T-helper 2 cell treated with Interferon-gamma antibody and Interleukin-4, amounts not matched to agents 5 μg/mL and 100 μg/mL, for 36 hours (primary cell): ENCODE data around the gene WRAP53.
"Not testable (repeated sequence)": the region's sequence is repeated elsewhere in the genome, so short reads cannot be mapped to it uniquely, and the experiment has no call there.

ENCODE experiments used
- DNase-seq: peaks from one replicate; pipeline ENCODE4 v3.0.0; 2021; ENCODE audit warnings: low spot score
- H3K27ac Mint-ChIP-seq: one replicate; pipeline ENCODE4 v1.8.0; 2021; ENCODE audit warnings: mild to moderate bottlenecking, mixed read lengths
- H3K27me3 Mint-ChIP-seq: one replicate; pipeline ENCODE4 v1.8.0; 2021; ENCODE audit warnings: low read depth, mixed read lengths
- H3K36me3 Mint-ChIP-seq: one replicate; pipeline ENCODE4 v1.8.0; 2021; ENCODE audit warnings: low read depth, mixed read lengths
- H3K4me1 Mint-ChIP-seq: one replicate; pipeline ENCODE4 v1.8.0; 2021; ENCODE audit warnings: low read depth, mixed read lengths
- H3K4me3 Mint-ChIP-seq: one replicate; pipeline ENCODE4 v1.8.0; 2022; ENCODE audit warnings: mild to moderate bottlenecking, moderate library complexity, mixed read lengths
- H3K9me3 Mint-ChIP-seq: one replicate; pipeline ENCODE4 v1.8.0; 2021; ENCODE audit warnings: mixed read lengths

Gene WRAP53

GRCh38 chr17:7687908-7688807 lies at the start of gene WRAP53:
Gene WRAP53 (plus strand): TSS chr17:7688477. CDS start chr17:7688649, 172 bp downstream.
- peak; percentile 96 for DNase-seq
- Mint-ChIP-seq H3K9me3 (no peaks in the 10 kb centered on the region), H3K27ac (peak within 1 kb of the TSS; percentile 98), H3K27me3 (no peaks in the 10 kb centered on the region), H3K36me3 (peaks cover 35% of the 10 kb centered on the region), H3K4me1 (peaks cover 28% of the 10 kb centered on the region), H3K4me3 (peak within 1 kb of the TSS; percentile 96)

GRCh38 chr17:7640783-7641182 lies 47.5 kb upstream of the WRAP53 start:
- no peak overlapping the region for H3K4me3 Mint-ChIP-seq
- no peak overlapping the region for H3K27ac Mint-ChIP-seq
- H3K9me3 Mint-ChIP-seq: no peaks in the 10 kb centered on the region
- peaks cover 8% of the 10 kb centered on the region for H3K4me1 Mint-ChIP-seq
- H3K36me3 Mint-ChIP-seq: no peaks in the 10 kb centered on the region
- DNase-seq: no peak
- H3K27me3 Mint-ChIP-seq: peaks cover 9% of the 10 kb centered on the region

DNA sequence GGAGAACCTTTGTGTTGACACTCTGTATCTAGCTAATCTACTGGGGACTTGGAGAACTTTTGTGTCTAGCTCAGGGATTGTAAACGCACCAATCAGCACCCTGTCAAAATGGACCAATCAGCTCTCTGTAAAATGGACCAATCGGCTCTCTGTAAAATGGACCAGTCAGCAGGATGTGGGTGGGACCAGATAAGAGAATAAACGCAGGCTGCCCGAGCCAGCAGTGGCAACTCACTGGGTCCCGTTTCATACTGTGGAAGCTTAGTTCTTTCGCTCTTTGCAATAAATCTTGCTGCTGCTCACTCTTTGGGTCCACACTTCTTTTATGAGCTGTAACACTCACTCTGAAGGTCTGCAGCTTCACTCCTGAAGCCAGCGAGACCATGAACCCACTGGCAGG lies 46.6 kb upstream of the WRAP53 start:
- H3K36me3 Mint-ChIP-seq, H3K9me3 Mint-ChIP-seq, H3K4me1 Mint-ChIP-seq, H3K27me3 Mint-ChIP-seq: not testable (repeated sequence)
- peak overlapping the region; percentile 73 for H3K4me3 Mint-ChIP-seq
- peak; percentile 14 for DNase-seq
- peak overlapping the region; percentile 49 for H3K27ac Mint-ChIP-seq

DNA sequence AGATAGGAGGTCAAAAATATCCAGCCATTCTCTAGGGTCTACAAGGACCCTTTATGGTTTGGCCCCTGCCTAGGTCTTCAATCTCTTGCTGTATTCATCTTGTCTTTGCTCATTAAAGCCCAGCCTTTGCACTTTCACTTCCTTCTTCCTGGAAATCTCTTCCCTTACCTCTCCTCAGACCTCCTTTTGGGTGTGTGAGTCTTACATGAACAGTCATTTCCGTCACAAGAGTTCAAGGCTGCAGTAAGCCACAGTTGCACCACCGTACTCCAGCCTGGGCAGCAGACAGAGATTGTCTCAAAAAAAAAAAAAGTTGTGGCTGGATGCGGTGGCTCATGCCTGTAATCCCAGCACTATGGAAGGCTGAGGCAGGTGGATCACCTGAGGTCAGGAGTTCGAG lies 43.5 kb upstream of the WRAP53 start:
- H3K4me3 Mint-ChIP-seq: peak overlapping the region; percentile 41
- no peaks in the 10 kb centered on the region for H3K9me3 Mint-ChIP-seq
- peaks cover 15% of the 10 kb centered on the region for H3K27me3 Mint-ChIP-seq
- H3K36me3 Mint-ChIP-seq: no peaks in the 10 kb centered on the region
- peak overlapping the region; percentile 55 for H3K27ac Mint-ChIP-seq
- no peak for DNase-seq
- H3K4me1 Mint-ChIP-seq: peaks cover 9% of the 10 kb centered on the region

GRCh38 chr17:7646457-7646856 lies 41.8 kb upstream of the WRAP53 start:
- Mint-ChIP-seq H3K4me1 (peaks cover 22% of the 10 kb centered on the region), H3K4me3 (no peak overlapping the region), H3K27ac (no peak overlapping the region), H3K9me3 (no peaks in the 10 kb centered on the region), H3K36me3 (no peaks in the 10 kb centered on the region), H3K27me3 (peaks cover 30% of the 10 kb centered on the region)
- DNase-seq: no peak

DNA sequence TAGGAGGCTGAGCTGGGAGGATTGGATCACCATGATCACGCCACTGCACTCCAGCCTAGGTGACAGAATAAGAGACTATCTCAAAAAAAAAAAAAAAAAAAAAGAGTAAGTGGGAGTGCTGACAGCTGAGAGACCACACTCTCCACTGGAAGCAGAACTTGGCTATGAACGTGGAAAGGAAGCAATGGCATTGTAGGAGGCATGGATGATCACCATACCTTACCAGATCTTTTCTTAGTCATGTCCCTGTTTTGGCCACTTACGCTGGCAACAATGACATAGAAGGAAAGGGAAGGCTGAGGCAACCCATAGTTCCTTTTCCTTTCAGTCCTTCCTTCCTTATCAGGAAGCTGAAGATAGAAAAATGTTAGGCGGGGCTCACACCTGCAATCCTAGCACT lies 41.3 kb upstream of the WRAP53 start:
- no peak for DNase-seq
- H3K36me3 Mint-ChIP-seq: no peaks in the 10 kb centered on the region
- peaks cover 33% of the 10 kb centered on the region for H3K27me3 Mint-ChIP-seq
- no peak overlapping the region for H3K27ac Mint-ChIP-seq
- no peaks in the 10 kb centered on the region for H3K9me3 Mint-ChIP-seq
- no peak overlapping the region for H3K4me3 Mint-ChIP-seq
- peaks cover 22% of the 10 kb centered on the region for H3K4me1 Mint-ChIP-seq

DNA sequence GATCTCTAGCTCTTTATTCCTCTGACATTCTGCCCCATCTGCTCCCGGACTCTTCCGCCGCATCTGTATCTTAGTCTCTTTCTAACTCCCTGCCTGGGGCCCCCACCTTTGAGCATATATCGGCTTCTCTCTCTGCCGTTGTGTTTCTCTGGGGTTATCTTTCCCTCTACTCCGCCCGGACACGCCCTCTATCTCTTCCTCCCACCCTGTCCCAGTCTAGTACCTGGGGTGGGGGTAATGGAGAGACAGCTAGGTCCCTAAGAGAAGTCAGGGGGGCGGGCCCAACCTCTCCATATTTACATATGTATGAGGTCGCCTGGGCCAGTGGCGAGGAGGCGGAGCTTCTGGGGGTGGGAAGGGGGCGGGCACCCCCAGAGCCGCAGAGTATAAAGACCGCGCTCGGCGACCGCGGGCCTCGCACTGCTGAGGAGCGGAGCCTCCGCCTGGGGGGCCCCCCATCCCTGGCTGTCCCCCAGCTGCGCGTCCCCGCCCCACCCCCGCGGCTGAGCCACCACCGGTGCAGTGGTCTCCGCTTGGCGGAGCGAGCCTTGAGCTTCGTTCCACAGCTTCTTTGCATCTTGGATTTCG lies 37.7 kb upstream of the WRAP53 start, which contains the start of gene ATP1B2:
ATP1B2 (plus strand) TSS at position 418 of the 588 bp plus-strand sequence. CDS start 593 bp downstream, outside the sequence.
- peak within 1 kb of the TSS; percentile 89 for H3K4me3 Mint-ChIP-seq
- H3K4me1 Mint-ChIP-seq: peaks cover 14% of the 10 kb centered on the region
- H3K27ac Mint-ChIP-seq: no peak within 1 kb of the TSS
- peaks cover 62% of the 10 kb centered on the region for H3K27me3 Mint-ChIP-seq
- no peaks in the 10 kb centered on the region for H3K36me3 Mint-ChIP-seq
- DNase-seq: peak; percentile 69
- no peaks in the 10 kb centered on the region for H3K9me3 Mint-ChIP-seq

DNA sequence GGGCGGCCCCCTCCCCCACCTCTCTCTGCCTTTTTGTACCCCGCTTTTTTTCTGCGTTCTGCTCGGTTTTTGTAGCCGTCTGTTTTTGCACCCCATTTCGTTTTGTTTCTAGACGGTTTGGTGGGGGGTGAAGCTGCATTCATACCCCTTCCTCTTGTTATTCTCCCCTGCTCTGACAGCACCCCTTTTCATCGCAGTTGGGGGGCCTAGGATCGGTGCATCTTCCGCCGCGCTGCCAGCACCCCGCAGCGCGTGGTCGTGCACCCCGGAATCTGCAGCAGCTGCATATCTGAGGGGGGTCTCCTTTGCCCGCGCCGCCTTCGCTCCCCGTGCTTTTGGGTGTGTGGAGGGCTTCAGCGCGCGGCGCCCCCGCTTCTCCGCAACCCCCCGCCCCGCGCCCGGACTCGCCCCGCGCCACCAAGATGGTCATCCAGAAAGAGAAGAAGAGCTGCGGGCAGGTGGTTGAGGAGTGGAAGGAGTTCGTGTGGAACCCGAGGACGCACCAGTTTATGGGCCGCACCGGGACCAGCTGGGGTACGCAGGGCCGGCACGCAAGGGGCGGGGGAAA lies 37.1 kb upstream of the WRAP53 start:
- peak overlapping the region; percentile 82 for H3K4me3 Mint-ChIP-seq
- H3K36me3 Mint-ChIP-seq: no peaks in the 10 kb centered on the region
- H3K4me1 Mint-ChIP-seq: peaks cover 13% of the 10 kb centered on the region
- peaks cover 62% of the 10 kb centered on the region for H3K27me3 Mint-ChIP-seq
- DNase-seq: no peak
- no peak overlapping the region for H3K27ac Mint-ChIP-seq
- no peaks in the 10 kb centered on the region for H3K9me3 Mint-ChIP-seq

DNA sequence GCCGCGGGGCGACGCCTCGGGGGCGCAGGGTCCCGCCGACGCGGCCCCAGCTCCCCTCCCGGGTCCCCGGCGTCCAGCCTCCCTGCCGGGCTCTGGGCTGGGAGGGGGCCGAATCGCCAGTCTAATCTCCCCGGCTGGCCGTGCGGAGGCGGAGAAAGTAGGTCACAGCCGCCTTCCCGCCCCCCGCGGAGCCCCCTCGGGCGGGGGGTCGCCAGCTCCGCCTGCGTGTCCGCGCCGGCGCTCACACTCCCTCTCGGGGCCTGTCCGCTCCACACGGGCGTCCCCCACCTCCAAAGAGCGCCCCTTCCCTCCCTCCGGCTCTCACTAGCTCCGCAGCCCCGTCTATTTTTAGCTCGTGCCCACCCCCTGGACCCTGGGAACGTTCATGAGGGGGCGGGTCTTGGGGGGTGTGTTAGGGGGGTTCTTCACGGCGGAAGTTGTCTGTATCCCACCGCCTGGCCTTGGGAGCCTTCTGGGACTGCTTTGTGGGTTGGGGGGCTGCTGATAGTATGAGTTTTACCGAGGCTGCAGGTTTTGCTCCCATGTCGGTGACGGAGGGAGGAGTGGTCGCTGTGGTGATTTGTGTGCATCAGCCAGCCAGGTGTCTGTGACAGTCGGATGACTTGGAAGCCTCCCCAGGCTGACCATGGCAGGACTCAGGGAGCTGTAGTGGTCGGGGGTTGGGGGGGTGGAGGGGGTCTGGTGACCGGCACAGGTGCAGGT lies 36.5 kb upstream of the WRAP53 start:
- Mint-ChIP-seq H3K4me3 (peak overlapping the region; percentile 39), H3K9me3 (no peaks in the 10 kb centered on the region), H3K27ac (no peak overlapping the region), H3K4me1 (peaks cover 12% of the 10 kb centered on the region), H3K27me3 (peaks cover 59% of the 10 kb centered on the region), H3K36me3 (no peaks in the 10 kb centered on the region)
- DNase-seq: no peak

DNA sequence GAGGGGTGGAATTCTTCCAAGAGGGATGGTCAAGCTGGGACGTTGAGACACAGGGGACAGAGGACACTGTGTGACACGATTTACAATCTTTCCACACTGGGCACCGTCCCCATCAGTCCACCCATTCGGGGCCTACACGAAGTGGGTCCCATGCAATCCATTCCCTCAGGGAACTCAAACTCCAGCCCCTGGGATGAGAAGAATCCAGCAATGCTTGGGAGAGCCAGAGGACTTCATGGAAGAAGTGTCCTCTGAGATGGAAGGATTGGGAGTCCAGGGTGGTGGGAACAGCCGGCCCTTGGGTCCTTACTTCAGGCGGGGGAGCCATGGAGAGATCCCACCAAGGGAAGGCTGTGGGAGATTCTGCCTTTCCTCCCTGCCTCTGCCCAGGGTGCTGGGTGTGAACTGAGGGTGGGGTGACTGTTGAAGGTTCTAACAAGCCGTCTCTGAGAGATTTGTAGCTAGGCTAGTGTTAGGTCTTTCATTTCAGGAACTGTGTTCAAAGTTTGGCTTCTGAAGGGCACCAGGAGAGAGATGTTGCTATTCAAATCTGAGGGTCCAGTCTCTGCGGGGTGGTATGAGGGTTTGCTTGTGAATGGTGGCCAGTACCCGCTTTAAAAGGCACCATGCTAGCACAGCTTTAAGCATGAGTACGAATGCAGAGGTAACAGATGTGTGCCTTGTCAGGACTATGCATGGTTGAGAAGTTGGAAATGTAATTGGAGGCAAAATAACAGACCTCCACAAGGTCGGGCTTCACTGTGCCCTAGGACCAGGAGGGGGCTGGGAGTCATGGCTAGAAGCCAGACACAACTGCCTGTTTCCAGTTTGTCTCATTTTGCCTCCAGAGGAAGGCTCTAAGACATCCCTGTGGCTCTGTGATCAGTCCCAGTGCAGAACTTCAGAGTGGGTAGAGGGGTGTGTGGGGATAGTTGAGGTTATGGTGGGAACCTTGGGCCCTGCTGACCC lies 35.6 kb upstream of the WRAP53 start:
- H3K27me3 Mint-ChIP-seq: peaks cover 58% of the 10 kb centered on the region

DNA sequence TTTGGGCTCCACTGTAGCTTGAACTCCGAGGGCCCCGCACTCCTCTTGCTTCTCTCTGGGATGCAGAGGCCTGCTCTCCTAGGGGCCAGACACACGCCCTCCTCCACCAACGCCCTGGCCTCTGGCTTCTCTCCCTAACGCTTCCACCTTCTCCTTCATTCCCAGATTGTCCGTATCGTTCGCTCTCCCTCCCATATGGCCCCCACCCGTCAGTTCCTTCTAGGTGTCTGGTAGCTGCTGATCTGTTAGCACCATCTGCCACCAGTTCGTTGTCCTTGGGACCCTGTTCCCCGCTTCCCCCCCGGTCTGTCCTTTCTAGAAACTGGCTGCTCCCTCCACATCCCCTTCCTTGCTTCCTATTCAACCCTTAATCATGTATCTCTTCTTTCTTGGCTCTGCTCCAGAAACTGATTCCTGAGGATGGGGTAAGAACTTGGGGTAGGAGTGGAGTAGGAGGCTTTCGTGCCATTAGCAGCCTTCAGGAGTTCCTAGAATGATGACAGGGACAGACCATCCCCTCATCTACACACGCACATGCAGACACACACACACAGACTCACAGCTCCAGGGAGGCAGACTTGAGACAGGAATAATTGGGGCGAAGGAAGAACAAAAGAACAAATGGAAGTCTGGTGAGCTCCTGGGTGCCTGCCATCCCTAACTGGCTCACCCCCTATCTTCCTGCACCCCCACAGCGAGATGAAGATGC lies 33.3 kb upstream of the WRAP53 start:
- Mint-ChIP-seq H3K36me3 (no peaks in the 10 kb centered on the region), H3K27ac (no peak overlapping the region), H3K27me3 (peaks cover 45% of the 10 kb centered on the region), H3K4me1 (peaks cover 10% of the 10 kb centered on the region), H3K4me3 (no peak overlapping the region), H3K9me3 (no peaks in the 10 kb centered on the region)
- DNase-seq: no peak

More for the DNA sequence above, 35.6 kb upstream of the WRAP53 start:
- DNase-seq: no peak
- H3K4me1 Mint-ChIP-seq: peaks cover 12% of the 10 kb centered on the region
- H3K36me3 Mint-ChIP-seq: no peaks in the 10 kb centered on the region
- no peak overlapping the region for H3K4me3 Mint-ChIP-seq
- no peak overlapping the region for H3K27ac Mint-ChIP-seq
- H3K9me3 Mint-ChIP-seq: no peaks in the 10 kb centered on the region

DNA sequence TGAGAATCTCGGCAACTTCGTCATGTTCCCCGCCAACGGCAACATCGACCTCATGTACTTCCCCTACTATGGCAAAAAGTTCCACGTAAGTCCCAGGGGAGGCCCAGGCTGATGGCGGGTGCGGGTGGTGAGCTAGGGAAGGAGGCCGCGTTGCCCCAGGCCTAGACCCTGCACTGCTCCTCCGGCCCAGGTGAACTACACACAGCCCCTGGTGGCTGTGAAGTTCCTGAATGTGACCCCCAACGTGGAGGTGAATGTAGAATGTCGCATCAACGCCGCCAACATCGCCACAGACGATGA lies 32.8 kb upstream of the WRAP53 start:
- DNase-seq: no peak
- H3K36me3 Mint-ChIP-seq: no peaks in the 10 kb centered on the region
- H3K4me3 Mint-ChIP-seq: no peak overlapping the region
- peaks cover 40% of the 10 kb centered on the region for H3K27me3 Mint-ChIP-seq
- H3K9me3 Mint-ChIP-seq: no peaks in the 10 kb centered on the region
- H3K27ac Mint-ChIP-seq: no peak overlapping the region
- H3K4me1 Mint-ChIP-seq: peaks cover 6% of the 10 kb centered on the region
